ENCODE measurements around the gene FAM199X. TPM values are rescaled to one million over a fixed set of nuclear protein-coding genes. Genes with fewer than 3 reads are reported as not detected.
A peak's percentile ranks its signal among the peaks of the same experiment; 100 is the strongest.

The FAM199X gene
- total and polyA plus RNA-seq, 2 donors (not counting 3 experiments of a cell fraction or from before 2014, with no cell fraction given) = 4.0 to 16.8 TPM

- CTCF ChIA-PET = interaction anchor here (1.1 to 2.4 kb wide), 5 partner anchors 9 to 113 kb away, joined by 3 to 21 read pairs (median 7); partner anchors contain the start of gene FAM199X
Observed at GRCh38 chrX:104156630-104157529, 9.4 kb upstream of the FAM199X start, which contains the start of gene SLC25A53. SLC25A53 (minus strand) TSS chrX:104157009; CDS start chrX:104105257, 51,752 bp downstream.

More at GRCh38 chrX:104156630-104157529, 9.4 kb upstream of the FAM199X start, which contains the start of gene SLC25A53:
- peak within 1 kb of the TSS; percentile 94 for H2AFZ ChIP-seq (ENCODE audit: low read depth, low read length)
- BruUV-seq (replicated peaks) = TSS peak; percentile 82
- dilution Hi-C loops (cut with MboI; ENCODE audit: extremely low pct_ligation_motif_present, low sequenced_read_pairs) = no loop called here
- peaks cover 20% of the 10 kb centered on the region for H3K79me2 ChIP-seq (ENCODE audit: control insufficient read depth, insufficient read depth, low read length)
- POLR2A ChIA-PET = interaction anchor here (1.7 kb wide), 1 partner anchor 9 kb away, joined by 14 read pairs; the partner anchor contains the start of gene FAM199X
- H3K27me3 ChIP-seq (ENCODE audit: control insufficient read depth in 2 of 2, insufficient read depth in 2 of 2, low read length in 2 of 2) = no peaks in the 10 kb centered on the region
- no peaks in the 10 kb centered on the region for H3K9me1 ChIP-seq (replicated peaks; ENCODE audit: control insufficient read depth, extremely low read depth, insufficient read depth, low read length)
- no peaks in the 10 kb centered on the region for H3K36me3 ChIP-seq (ENCODE audit: control insufficient read depth in 2 of 2, extremely low read depth in 1 of 2, insufficient read depth in 2 of 2, low read length in 2 of 2)
- peak; percentile 76 for FAIRE-seq
- H3K27ac ChIP-seq (ENCODE audit: insufficient read depth, low read depth, low read length) = peak within 1 kb of the TSS; percentile 84
- H3K4me3 ChIP-seq (replicated peaks in 1 of 3; ENCODE audit: insufficient read depth in 1 of 3, low read depth in 1 of 3, low read length in 3 of 3) = peak within 1 kb of the TSS; percentile 68 to 99 (median 97)
- intact Hi-C loops (cut with micrococcal nuclease) = loop anchor here (1.0 to 5.0 kb wide), 3 partner anchors 9 to 1390 kb away; partner anchors contain the start of genes FAM199X and ZCCHC18
- H3K9ac ChIP-seq (replicated peaks; ENCODE audit: extremely low read depth, insufficient read depth, low read length) = peak within 1 kb of the TSS; percentile 95
- peak; percentile 82 for DNase-seq (ENCODE audit: low read depth, low spot score)
- TF ChIP-seq GATA2 (IDR thresholded peaks at IDR 0.05; ENCODE audit: insufficient read depth, insufficient read length, low read depth, low read length) (no peak), MYC (IDR thresholded peaks at IDR 0.05; ENCODE audit: low read depth, low read length) (no peak), MAX (IDR thresholded peaks at IDR 0.05; ENCODE audit: insufficient read depth, insufficient read length) (no peak), POLR2AphosphoS5 (IDR thresholded peaks at IDR 0.05; ENCODE audit: insufficient read depth, low read depth, low read length) (peak; percentile 34)
- peaks cover 5% of the 10 kb centered on the region for H3K4me1 ChIP-seq (ENCODE audit: control insufficient read depth, extremely low read depth, insufficient read depth, low read length)
- H4K20me1 ChIP-seq (replicated peaks; ENCODE audit: control insufficient read depth, extremely low read depth, insufficient read depth, low read length) = no peaks in the 10 kb centered on the region
- H3K4me2 ChIP-seq (ENCODE audit: insufficient read depth, low read length) = peak within 1 kb of the TSS; percentile 98
- H3K9me3 ChIP-seq (replicated peaks; ENCODE audit: control insufficient read depth, insufficient read depth, low read length) = no peaks in the 10 kb centered on the region
